Activated naive CD4-positive, alpha-beta T cell treated with anti-CD3 and anti-CD28 coated beads, Interleukin-2, amount 50 U/mL, for 16 hours (primary cell): ENCODE data around the gene PROC.
A peak's percentile ranks its signal among the peaks of the same experiment; 100 is the strongest.
"Not testable (repeated sequence)": the region's sequence is repeated elsewhere in the genome, so short reads cannot be mapped to it uniquely, and the experiment has no call there.

Experiments
- DNase-seq: peaks from one replicate; pipeline ENCODE4 v3.0.0-alpha.2; 2020

Gene PROC

DNA sequence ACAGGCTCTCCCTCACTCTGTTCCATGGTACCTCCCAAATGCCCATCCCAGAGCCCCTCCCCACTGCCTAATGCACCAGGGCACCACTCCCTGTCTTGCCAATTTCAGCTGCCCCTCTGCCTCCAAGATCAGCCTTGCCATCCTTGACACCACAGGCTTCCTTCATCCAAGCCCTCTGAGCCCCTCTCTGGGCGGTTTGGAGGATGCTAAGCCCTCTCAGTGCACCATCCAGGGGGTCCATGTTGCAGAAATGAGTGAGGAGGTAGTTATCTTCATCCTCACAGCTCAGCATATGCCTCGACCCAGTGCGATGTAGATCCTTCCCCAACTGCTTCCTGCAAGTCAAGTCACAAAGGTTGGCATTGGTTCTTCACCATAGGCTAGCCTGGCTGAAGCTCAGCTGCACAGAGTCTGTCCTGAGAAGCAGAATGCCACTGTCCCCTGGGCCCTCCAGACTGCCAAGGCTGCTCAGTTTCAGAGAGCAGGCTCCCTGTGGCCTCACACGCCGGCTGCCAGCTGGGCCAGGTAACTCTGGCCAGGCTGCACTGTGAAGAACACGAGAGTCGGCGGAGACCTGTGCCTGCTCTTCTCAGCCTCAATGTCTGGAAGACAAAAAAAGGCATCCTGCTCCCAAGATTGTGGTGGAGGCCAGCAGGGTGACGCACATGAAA, 20.5 kb upstream of the PROC start:
- no peak for DNase-seq

DNA sequence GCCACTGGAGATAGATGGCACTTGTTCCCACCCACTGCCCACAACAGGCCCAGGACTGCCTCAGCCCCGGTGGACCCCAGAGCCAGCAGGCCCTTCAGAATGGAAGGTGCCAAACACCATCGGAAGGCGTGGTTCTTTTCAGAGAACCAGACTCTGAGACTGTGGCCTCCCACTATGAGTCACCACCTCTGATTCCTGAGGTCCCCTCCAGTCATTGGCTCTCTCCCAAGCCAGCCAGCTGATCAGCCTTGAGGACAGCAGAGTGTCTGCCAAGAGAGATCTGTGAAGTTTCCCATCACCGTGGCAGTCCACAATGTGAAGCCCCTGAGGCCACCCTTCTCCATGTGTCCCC, 20.0 kb upstream of the PROC start:
- DNase-seq = no peak

DNA sequence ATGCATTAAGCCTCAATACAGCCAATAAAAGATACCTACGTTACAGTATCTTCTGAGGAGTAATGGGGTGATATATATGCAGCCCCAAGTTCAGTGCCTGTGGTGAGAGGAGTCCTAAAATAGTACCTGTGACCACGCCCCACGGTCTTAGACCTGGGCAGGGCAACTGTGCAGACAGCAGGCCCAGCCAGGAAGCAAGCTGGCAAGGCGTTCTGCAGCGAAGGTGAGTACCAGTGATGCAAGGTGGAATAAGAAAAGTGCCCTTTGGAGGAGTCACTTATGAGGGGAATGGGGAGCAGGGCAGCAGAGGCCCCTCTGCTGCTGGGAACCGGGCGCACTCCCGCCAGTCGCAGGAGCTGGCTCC, 17.7 kb upstream of the PROC start:
- DNase-seq = no peak

DNA sequence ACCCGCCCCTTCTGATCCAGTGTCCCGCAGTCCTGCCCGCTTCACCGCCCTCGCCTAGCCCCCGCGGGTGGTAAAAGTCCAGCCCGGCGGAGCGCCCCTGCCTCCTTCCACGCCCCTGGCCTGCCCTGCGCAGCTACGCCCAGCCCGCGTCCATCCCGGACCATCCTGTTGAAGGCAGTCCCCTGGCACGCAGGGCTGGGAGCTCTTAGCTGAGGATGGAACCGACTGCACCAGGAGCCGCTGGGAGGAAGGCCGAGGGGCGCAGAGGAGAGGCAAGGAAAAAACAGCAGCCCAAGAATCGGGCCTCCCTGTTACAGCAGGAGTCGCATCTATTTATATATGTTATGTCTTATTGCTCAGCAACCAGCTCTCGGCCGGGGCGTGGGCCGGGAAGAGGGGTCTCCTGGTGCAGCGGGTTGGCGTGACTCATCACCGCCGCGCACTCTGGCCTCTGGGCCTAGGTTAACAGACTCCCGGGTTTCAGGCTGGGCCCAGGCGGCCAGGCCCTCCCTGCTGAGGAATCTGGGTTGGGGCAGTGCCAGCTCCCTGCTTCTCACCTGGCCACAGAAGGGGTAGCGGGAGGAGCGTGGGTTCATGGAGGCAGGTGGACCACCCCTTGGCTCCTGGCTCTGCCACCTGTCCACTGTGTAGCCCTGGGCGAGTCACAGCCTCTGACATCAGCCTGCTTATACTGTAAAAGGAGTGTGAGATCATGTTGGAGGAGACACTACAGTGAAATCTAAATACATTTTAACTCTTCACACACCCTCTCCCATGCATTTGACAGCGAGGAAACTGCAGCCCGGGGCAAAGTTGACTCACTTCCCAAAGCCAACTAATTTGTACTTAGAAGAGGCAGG, 17.1 kb upstream of the PROC start:
- no peak for DNase-seq

DNA sequence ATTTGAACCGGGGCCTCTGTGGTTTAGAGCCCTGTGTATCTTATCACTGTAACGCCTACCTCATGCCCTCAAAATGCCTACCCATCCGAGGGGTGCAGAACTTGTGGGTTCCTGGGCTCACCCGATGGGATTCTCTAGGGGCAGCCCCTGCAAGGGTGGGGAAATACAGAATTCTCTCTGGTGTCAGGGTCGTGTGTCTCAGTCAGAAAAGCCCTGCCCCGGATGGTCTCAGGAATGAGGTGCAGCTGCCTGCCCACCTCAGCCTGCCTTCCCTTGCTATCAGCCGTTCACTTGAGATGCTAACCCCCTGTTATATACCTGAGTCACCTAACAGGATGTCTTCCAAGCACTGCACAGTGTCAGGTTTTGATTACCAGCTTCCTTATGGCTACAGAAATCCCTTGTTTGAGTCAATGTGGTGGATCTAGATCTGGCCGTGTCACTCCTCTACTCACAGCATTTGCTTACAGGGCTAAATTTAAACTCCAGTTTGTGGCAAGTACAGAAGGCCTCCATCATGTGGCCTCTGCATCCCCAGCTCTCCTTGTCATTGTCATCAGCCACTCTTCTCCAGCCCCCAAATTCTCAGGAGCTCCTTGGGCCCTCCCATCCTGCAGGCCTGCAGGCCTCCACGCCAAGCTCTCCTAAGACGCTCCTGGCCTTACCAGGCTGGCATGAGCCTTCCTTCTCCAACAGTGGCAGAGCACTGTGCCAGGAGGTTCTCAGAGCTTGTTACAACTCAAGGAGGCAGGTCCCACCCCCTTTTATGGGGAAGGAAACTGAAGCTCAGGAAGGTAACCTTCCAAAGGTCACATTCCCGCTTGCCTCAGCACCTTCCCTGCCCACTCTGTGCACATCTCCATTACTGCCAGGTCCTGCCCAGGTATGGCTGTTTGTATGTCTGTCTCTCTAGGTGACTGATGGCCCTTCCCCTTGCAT, 16.2 kb upstream of the PROC start:
- no peak for DNase-seq

DNA sequence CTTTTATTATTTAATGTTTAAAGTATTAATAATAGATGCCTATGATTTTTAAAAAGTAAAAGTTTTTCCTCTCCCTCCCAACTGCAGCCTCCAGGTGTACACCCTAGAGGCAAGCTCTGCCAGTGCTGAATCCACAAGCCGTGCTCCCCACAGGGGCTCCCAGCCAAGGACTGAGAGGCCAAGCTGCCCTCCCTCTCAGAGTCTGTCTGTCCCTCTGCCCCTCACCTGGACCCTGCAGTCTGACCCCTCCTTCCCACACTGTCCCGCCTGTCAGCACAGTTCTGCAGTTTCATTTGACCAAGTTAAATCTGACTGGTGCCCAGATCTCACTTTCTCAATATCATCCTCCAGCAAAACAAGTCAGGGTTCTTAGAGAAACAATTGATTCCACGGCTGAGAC, 14.8 kb upstream of the PROC start:
- no peak for DNase-seq

DNA sequence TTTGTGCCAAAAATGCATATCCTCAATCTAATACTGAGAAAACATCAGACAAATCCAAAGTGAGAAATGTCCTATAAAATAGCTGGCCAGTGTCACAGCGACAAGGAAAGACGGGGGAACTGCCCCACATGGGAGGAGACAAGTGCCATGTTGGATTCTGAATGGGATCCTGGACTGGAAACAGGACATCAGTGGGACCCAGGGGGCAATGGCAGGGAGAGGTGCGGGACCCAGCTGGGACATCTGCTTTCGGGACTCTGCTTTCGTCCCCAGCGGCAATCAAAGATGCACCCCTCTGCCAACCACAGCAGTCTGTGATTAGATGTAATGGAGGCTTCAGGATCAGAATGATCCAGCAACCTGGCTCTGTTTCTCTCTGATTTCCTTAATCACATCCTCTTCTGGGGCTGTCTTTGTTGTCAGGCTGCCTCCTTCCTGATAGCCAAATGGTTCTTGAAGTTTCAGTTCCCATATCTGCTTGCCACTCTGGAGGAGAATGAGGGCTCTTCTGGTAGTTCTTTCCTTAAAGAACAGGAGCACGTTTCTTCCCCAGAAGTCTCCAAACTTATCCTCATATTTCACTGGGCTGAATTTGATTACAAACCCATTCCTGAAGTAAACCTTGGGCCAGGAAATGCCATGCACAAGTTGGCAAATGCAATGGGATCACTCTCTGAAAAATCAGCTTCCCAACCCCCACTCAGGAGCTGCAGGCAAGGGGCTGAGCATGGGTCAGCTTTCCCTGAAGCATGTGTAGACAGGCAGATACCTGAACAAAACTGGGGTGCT, 13.6 kb upstream of the PROC start:
- DNase-seq = no peak

GRCh38 chr2:127405255-127405610, 13.0 kb upstream of the PROC start:
- DNase-seq = no peak

DNA sequence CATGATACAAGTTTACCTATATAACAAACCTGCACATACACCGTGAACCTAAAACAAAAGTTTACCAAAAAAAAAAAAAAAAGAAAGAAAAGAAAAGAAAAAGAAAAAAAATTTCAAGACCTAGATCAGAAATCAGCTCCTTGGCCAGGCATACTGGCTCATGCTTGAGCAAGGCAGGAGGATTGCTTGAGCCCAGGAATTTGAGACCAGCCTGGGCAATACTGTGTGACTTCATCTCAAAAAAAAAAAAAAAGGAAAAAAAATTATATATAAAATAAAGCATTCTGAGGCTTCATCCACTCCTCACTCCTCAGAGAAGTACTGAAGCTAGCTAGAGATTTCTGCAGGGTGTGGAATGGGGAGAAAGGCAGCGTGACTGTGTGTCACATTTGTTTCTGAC, 11.8 kb upstream of the PROC start:
- DNase-seq = no peak

GRCh38 chr2:127407091-127407490, 11.1 kb upstream of the PROC start:
- DNase-seq = no peak

DNA sequence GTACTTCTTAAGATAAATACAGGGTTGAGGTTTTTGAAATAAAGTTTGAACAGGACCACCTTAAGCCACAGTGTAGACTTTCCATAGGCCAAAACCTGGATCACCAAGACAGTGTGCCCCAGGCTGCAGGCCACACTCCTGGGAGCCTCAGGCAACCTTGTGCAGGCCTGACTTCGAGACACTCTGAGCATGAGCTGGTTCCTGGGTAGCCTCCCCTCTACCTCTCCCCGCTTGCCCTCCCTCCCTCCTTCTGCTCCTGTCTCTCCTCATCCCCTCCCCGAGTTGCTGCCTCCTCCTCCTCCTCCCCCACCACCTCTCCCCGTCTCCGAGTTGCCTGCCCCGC, 10.6 kb upstream of the PROC start:
- DNase-seq = no peak

DNA sequence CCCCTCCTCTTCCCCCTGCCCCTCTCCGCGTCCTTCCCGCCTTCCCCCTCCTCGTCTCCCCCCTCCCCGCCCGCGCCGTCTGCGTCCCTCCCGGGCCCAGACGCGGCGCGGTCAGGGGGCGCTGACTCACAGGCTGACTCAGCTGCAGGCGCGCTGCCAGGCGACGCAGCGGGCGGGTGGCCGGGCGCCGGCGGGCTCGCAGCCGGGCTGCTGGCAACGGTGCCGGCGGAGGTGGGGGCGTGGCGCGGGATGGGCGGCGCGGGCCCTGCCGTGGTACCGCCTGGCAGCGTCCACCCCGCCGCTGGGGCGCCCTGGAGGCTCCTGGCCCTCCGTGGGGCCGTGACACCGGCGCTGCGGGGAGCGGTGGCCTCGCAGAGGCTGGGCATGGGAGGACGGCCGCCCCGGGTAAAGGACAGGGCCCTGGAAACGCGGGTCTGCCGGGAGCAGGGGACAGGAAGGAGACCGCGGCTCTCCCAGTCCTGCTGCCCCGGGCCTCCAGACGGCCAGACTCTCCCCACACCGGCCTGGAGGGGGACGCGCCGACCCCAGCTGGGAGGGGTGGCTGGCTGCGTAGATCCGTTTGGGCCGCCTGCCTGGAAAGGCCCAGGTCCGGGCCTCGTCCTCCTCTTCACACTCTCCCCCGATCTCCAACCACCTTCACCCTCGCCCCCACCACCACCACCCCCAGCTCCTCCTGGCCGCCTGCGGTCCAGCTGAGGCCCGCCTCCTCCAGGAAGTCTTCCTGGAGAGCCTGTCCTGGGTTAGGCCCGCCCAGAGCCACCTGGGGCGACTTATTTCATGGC, 10.0 kb upstream of the PROC start:
- DNase-seq = peak; percentile 88

GRCh38 chr2:127408807-127409099, 9.5 kb upstream of the PROC start:
- DNase-seq = no peak

DNA sequence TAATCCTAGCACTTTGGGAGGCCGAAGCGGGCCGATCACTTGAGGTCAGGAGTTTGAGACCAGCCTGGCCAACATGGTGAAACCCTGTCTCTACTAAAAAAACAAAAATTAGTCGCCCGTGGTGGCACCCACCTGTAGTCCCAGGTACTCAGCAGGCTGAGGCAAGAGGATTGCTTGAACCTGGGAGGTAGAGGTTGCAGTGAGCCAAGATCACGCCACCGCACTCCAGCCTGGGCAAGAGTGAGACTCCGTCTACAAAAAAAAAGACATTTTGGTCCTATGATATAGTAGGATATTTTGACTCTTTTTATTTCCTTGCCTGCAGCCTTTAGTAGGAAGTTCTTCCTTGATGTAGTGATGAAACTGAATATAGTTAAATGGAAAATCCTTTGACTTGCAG, 8.5 kb upstream of the PROC start:
- DNase-seq = not testable (repeated sequence)

GRCh38 chr2:127410871-127411652, 7.2 kb upstream of the PROC start:
- DNase-seq = no peak

GRCh38 chr2:127411653-127412369, 6.4 kb upstream of the PROC start:
- DNase-seq = no peak

GRCh38 chr2:127413200-127413599, 5.0 kb upstream of the PROC start:
- no peak for DNase-seq

DNA sequence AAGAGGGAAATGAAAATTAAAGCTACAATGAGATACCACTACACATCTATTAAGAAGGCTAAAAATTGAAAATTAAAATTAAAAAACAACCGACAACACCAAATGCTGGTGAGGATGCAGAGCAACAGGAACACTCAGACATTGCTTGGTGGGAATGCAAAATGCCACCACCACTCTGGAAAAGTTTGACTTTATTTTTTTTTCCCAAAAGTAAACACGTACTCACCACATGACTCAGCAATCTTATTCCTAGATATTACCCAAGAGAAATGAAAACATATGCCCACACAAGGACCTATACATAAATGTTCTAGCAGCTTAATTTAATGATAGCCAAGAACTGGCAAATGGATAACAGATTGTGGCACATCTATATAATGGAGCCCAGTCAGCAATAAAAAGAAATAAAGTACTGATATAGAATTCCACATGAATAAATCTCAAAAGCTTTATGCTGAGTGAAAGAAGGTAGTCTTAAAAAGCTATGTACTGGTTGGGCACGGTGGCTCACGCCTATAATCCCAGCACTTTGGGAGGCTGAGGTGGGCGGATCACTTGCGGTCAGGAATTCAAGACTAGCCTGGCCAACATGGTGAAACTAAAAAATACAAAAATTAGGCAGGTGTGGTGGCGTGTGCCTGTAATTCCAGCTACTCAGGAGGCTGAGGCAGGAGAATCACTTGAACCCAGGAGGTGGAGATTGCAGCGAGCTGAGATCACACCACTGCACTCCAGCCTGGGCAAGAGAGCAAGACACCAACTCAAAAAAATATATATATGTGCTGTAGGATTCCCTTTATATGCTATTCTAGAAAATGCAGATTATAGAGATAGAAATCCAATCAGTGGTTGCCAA, 4.2 kb upstream of the PROC start:
- no peak for DNase-seq

DNA sequence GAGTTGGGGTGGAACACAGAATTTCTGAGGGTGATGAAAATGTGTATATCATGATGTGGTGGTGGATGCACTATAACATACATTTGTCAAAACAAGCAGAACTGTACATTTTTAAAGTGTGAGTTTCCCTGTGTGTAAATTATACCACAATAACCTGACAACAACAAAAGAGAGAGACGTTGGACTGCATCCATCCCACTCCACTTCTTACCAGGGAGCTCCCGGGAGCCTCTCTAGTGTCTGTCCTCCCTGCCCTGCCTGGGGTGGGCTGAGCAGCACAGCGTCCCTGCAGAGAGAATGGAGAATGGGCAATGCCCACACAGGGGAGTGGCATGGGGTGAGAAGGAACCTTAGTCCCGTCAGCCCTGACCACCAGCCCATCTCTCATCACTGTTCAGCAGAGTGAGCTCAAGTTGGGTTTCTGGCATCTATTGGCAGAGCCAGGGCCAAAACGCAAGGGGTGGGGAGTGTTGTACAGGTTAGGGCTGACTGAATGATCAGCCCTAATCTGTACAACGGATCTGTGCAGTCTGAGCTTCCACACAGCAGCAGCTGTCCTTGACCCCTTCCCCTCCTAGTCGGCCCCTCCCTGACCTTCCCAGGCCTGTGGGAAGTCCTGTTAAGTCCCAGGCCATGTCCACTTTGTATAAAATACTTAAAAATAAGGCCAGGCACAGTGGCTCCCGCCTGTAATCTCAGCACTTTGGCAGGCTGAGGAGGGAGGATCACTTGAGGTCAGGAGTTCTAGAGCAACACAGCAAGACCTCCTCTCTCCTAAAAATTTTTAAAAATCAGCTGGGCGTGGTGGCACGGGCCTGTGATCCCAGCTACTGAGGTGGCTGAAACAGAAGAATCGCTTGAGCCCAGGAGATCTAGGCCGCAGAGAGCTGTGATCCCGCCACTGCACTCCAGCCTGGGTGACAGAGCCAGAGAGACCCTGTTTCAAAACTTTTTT, 3.3 kb upstream of the PROC start:
- no peak for DNase-seq
